ENCODE results near the gene RRP1. TPM values are rescaled to one million over a fixed set of nuclear protein-coding genes. Genes with fewer than 3 reads are reported as not detected.

The RRP1 gene
- total RNA-seq, 4 donors from 2014 or later = 19.5 to 43.2 (median 25.5) TPM

- WGBS, 2 donors = 29 to 44% methylated on average over 9 to 10 of the region's 27 CpGs
- no peak overlapping the region for H3K4me3 ChIP-seq (ENCODE audit: low read depth, poor library complexity, severe bottlenecking)
- intact Hi-C loops (cut with DNase I; ENCODE audit: low total_unique reads) = no loop called here
- TF ChIP-seq CTCF (IDR thresholded peaks at IDR 0.05) = no peak
- no peak for TF ChIP-seq POLR2A (IDR thresholded peaks at IDR 0.05)
- DNase-seq (ENCODE audit: low spot score in 2 of 2) = no peak
Measured at GRCh38 chr21:43815107-43815613, 25.8 kb downstream of the RRP1 start.

GRCh38 chr21:43815991-43816390, 26.6 kb downstream of the RRP1 start:
- TF ChIP-seq CTCF (IDR thresholded peaks at IDR 0.05) (no peak), POLR2A (IDR thresholded peaks at IDR 0.05) (no peak)
- intact Hi-C loops (cut with DNase I; ENCODE audit: low total_unique reads) = no loop called here
- no peak for DNase-seq (ENCODE audit: low spot score in 2 of 2)
- no peak overlapping the region for H3K4me3 ChIP-seq (ENCODE audit: low read depth, poor library complexity, severe bottlenecking)
- WGBS, 2 donors = 89% methylated on average over 9 to 13 of the region's 15 CpGs

GRCh38 chr21:43816611-43817071, 27.3 kb downstream of the RRP1 start:
- DNase-seq (ENCODE audit: low spot score in 2 of 2) = no peak
- TF ChIP-seq POLR2A (IDR thresholded peaks at IDR 0.05) (no peak), CTCF (IDR thresholded peaks at IDR 0.05) (no peak)
- 85 to 88% methylated on average over 12 to 14 of the region's 14 CpGs for WGBS, 2 donors
- intact Hi-C loops (cut with DNase I; ENCODE audit: low total_unique reads) = no loop called here
- H3K4me3 ChIP-seq (ENCODE audit: low read depth, poor library complexity, severe bottlenecking) = no peak overlapping the region

GRCh38 chr21:43817157-43818086, 28.0 kb downstream of the RRP1 start:
- TF ChIP-seq POLR2A (IDR thresholded peaks at IDR 0.05) (no peak), CTCF (IDR thresholded peaks at IDR 0.05) (no peak)
- H3K4me3 ChIP-seq (ENCODE audit: low read depth, poor library complexity, severe bottlenecking) = no peak overlapping the region
- 83 to 90% methylated on average over 21 to 25 of the region's 29 CpGs for WGBS, 2 donors
- DNase-seq (ENCODE audit: low spot score in 2 of 2) = no peak
- intact Hi-C loops (cut with DNase I; ENCODE audit: low total_unique reads) = no loop called here

GRCh38 chr21:43818685-43819084, 29.3 kb downstream of the RRP1 start:
- intact Hi-C loops (cut with DNase I; ENCODE audit: low total_unique reads) = no loop called here
- DNase-seq (ENCODE audit: low spot score in 2 of 2) = no peak
- TF ChIP-seq CTCF (IDR thresholded peaks at IDR 0.05) (no peak), POLR2A (IDR thresholded peaks at IDR 0.05) (no peak)
- WGBS, 2 donors = 75 to 84% methylated on average over 3 of the region's 3 CpGs
- no peak overlapping the region for H3K4me3 ChIP-seq (ENCODE audit: low read depth, poor library complexity, severe bottlenecking)

Data from lower leg skin (tissue), 4 donors.